GM12878 (cell line): Measurements from ENCODE around the gene DCAF5. TPM values are rescaled to one million over a fixed set of nuclear protein-coding genes. Genes with fewer than 3 reads are reported as not detected.

Experiments
- ATAC-seq: fragments of 200-7000 bp; cut with Tn5 transposase; 3 replicates; pipeline ENCODE4 v1.9.1; 2020; ENCODE audit warnings: mild to moderate bottlenecking, moderate library complexity
- BruUV-seq: library from RNA; stranded (reverse); fragments of 400-500 nt; replicated peaks from 2 replicates; lab custom pipeline; 2021; lab: Mats Ljungman, UMichigan
- CTCF ChIA-PET: fragments of 300-600 bp; sonication (Branson Sonifier 250); formaldehyde crosslinking; extraction: SDS; loops from one replicate; lab custom pipeline; 2021; ENCODE audit warnings: inconsistent platforms; lab: Yijun Ruan, JAX
- POLR2A ChIA-PET: fragments of 350-600 bp; formaldehyde crosslinking; extraction: SDS; loops from one replicate; lab custom pipeline; 2021; ENCODE audit warnings: inconsistent platforms; lab: Charles Lee
- RAD21 ChIA-PET: fragments of 300-600 bp; sonication (Branson Sonifier 250); formaldehyde crosslinking; loops from one replicate; lab custom pipeline; 2023; ENCODE audit warnings: antibody characterized with exemption; ENCODE audit not compliant: unreplicated experiment; lab: Charles Lee
- SMC1A ChIA-PET: fragments of 300-600 bp; sonication (Branson Sonifier 250); formaldehyde crosslinking; loops from one replicate; lab custom pipeline; 2023; ENCODE audit not compliant: unreplicated experiment, uncharacterized antibody; lab: Charles Lee
- DNase-seq: peaks from one replicate; pipeline ENCODE4 v3.0.0-alpha.2; 2011; ENCODE audit warnings: low read depth, low spot score
- FAIRE-seq: peaks from 3 replicates; lab custom pipeline; 2011; peaks lifted over from hg19 to GRCh38; lab: Jason Lieb, UNC
- H2AFZ ChIP-seq: 2 replicates; pipeline ENCODE4 v1.6.0; 2011; ENCODE audit warnings: low read depth, low read length, control low read depth; ENCODE audit not compliant: control insufficient read depth
- H3K27ac ChIP-seq: 2 replicates; pipeline ENCODE4 v1.5.1; 2011; ENCODE audit warnings: control low read depth; ENCODE audit not compliant: control insufficient read depth, insufficient read depth
- H3K27me3 ChIP-seq, 2 experiments: replicated peaks in 1 of 2; 2 replicates each; pipeline versions ENCODE4 v1.6.0 to v1.6.1; 2011; ENCODE audit warnings: low read length in 1 of 2; ENCODE audit not compliant: control insufficient read depth in 2 of 2, insufficient read depth in 2 of 2
- H3K36me3 ChIP-seq, 2 experiments: 2 replicates each; pipeline ENCODE4 v1.5.1; 2011; ENCODE audit warnings: low read length in 1 of 2; ENCODE audit not compliant: control insufficient read depth in 2 of 2, insufficient read depth in 2 of 2
- H3K4me1 ChIP-seq: 2 replicates; pipeline ENCODE4 v1.6.1; 2011; ENCODE audit warnings: mild to moderate bottlenecking, low read length, moderate library complexity, mixed read lengths; ENCODE audit not compliant: control insufficient read depth, insufficient read depth
- H3K4me2 ChIP-seq: 2 replicates; pipeline ENCODE4 v1.6.0; 2011; ENCODE audit warnings: control low read depth; ENCODE audit not compliant: control insufficient read depth, insufficient read depth
- H3K4me3 ChIP-seq: fragments of 200-600 bp; sonication (generic); 2 replicates; pipeline ENCODE4 v1.5.1; 2016
- H3K79me2 ChIP-seq: 2 replicates; pipeline ENCODE4 v1.6.0; 2011; ENCODE audit warnings: low read length; ENCODE audit not compliant: control insufficient read depth, insufficient read depth
- H3K9ac ChIP-seq: 2 replicates; pipeline ENCODE4 v1.8.0; 2011; ENCODE audit warnings: low read length, control low read depth, mixed read lengths; ENCODE audit not compliant: control insufficient read depth, insufficient read depth
- H3K9me3 ChIP-seq: replicated peaks from 3 replicates; pipeline ENCODE4 v1.5.1; 2011; ENCODE audit warnings: mild to moderate bottlenecking, low read length; ENCODE audit not compliant: control insufficient read depth, insufficient read depth
- H4K20me1 ChIP-seq: 2 replicates; pipeline ENCODE4 v1.6.0; 2011; ENCODE audit not compliant: control insufficient read depth, insufficient read depth
- CBX5 ChIP-seq: sonication (generic); IDR thresholded peaks from 2 replicates; pipeline ENCODE4 v1.6.1; 2016; ENCODE audit warnings: low read depth, moderate library complexity, mild to moderate bottlenecking, inconsistent platforms
- ZBTB40 ChIP-seq: fragments of 450-650 bp; IDR thresholded peaks from 2 replicates; pipeline ENCODE4 v1.6.1; 2016; ENCODE audit warnings: mild to moderate bottlenecking, moderate library complexity, borderline replicate concordance
- WGBS: methylation state at CpG from one replicate; pipeline ENCODE4 v1.1.6; 2016; ENCODE audit warnings: low lambda C conversion rate; ENCODE audit not compliant: insufficient replicate concordance, insufficient coverage; ENCODE audit errors: missing lambda C conversion rate; 5-methylcytosine and 5-hydroxymethylcytosine counted together
- in situ Hi-C: fragments of 300-500 bp; cut with MboI; formaldehyde crosslinking; loops from 9 replicates; pipeline ENCODE4 v1.14.3; 2018; ENCODE audit warnings: mixed read lengths
- intact Hi-C: fragments of 100-400 bp; cut with micrococcal nuclease; formaldehyde crosslinking; loops from one replicate; pipeline ENCODE4 v1.14.2; 2022; ENCODE audit not compliant: unreplicated experiment
- polyA plus RNA-seq, 11 experiments: library from polyadenylated mRNA; depleted of rRNA in 4 of 11; unstranded in 6 of 11; stranded (reverse) in 5 of 11; fragments of >200 nt; fragmentation: Nextera tagmentation in 4 of 11; fragmentation: Illumina TruSeq in 1 of 11; extraction: Ambion mirVana in 4 of 11; extraction: Trizol in 1 of 11; gene quantifications; 1 replicate in 1 of 11; 2 replicates in 10 of 11; pipeline versions ENCODE4 v1.2.1 to v1.2.3, GENCODE V29; 2011 to 2016; ENCODE audit warnings: inconsistent platforms in 2 of 11, missing spikeins in 2 of 11, low read depth in 1 of 11
- total RNA-seq, 4 experiments: library from RNA; depleted of rRNA in 3 of 4; stranded (reverse); fragments of >200 nt in 3 of 4; fragmentation: Illumina TruSeq in 1 of 4; extraction: Trizol in 1 of 4; gene quantifications; 2 replicates each; pipeline versions ENCODE4 v1.2.1 to v1.2.3, GENCODE V29; 2013 to 2021

DCAF5 gene
- total and polyA plus RNA-seq, 10 of the 15 experiments (the other 5 are each of a cell fraction or from before 2014, with no cell fraction given), result 6.8 to 38.1 (median 19.1) TPM

DNA sequence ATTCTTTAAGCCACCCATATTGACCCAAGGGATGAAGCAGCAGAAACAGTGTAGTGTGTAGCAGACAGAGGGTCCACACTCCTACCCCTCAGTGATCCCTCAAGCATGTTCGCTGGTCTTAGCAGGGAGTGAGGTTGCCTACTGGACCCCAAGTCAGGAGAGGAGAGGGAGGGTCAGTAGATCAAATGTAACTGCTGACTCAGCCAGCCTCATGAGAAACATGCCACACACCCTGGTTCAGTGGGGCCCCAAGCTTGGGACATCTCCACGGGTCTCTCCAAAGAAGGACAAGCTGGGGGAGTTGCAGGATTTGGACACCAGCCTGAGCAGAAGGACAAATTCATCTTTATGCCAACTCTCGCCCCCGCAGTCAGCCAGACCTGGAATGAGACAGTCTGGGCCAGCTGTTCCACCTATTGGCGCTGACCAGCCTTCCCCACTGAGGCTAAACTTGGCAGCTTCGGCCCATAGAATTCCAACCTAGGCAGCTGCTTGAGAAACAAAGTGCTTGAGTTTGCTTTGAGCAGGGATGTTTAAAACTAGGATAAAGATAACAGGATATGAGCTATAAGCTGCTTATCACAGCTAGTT is 107.9 kb downstream of the DCAF5 start:
- DNase-seq (no peak), FAIRE-seq (no peak), ATAC-seq (no peak)
- Histone ChIP-seq H3K9me3 (no peaks in the 10 kb centered on the region), H3K4me3 (no peak overlapping the region), H3K4me2 (no peak overlapping the region), H4K20me1 (no peaks in the 10 kb centered on the region), H2AFZ (no peak overlapping the region), H3K27ac (no peak overlapping the region), H3K4me1 (no peaks in the 10 kb centered on the region), H3K79me2 (no peaks in the 10 kb centered on the region), H3K36me3 (no peaks in the 10 kb centered on the region), H3K27me3 (peaks cover 1 to 7% of the 10 kb centered on the region in 2 experiments; a peak in 3 of 4 replicates), H3K9ac (no peak overlapping the region)
- ChIA-PET SMC1A (no interaction called here), CTCF (no interaction called here), RAD21 (no interaction called here), POLR2A (no interaction called here)
- in situ Hi-C loops (no loop called here), intact Hi-C loops (no loop called here)
- BruUV-seq, result no TSS peak
- WGBS, result 64% methylated on average over 6 of the region's 6 CpGs
- no peak for TF ChIP-seq ZBTB40
- no peak for TF ChIP-seq CBX5
